PC-9 (cell line): Measurements from ENCODE around the gene ATAD3C.

Experiments
- EZH2 ChIP-seq: fragments of 200-600 bp; sonication (generic); IDR thresholded peaks from 2 replicates; pipeline ENCODE4 v1.8.0; 2017; ENCODE audit warnings: antibody characterized with exemption, low read depth
- TF ChIP-seq, protein P1 (sequence below): fragments of 200-600 bp; sonication (generic); conservative IDR thresholded peaks from 2 replicates; pipeline ENCODE4 v1.6.1; 2017; ENCODE audit warnings: mixed run types, antibody characterized with exemption, mild to moderate bottlenecking, moderate library complexity

DNA sequence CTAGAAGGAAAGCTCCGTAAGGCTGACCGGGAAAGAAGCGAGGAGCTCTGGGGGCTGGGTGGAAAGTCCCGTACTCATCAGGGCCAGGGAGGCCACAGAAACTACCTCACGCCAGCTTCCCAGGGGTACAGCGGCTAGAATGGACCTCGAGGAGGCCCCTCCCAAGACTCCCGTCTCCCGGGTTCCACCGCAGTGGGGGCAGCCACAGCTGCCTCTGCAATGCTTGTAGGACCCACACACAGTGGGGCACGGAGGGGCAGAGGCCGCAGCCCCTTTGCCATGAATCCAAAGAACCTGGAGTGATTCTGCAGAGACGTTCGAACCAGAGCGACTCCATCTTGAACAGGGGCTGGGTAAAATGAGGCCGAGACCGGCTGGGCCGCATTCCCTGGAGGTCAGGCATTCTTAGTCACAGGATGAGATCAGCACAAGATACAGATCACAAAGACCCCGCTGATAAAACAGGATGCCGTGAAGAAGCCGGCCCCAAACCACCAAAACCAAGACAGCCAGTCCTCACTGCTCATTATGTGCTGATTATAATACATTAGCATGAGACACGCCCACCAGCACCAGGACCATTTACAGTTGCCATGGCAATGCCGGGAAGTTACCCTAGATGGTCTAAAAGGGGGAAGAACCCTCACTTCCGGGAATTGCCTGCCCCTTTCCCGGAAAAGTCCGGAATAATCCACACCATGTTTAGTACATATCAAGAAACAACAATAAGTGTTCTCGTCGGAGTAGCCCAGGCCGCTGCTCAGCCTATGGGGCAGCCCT lies 26.8 kb upstream of the ATAD3C start:
- TF ChIP-seq, protein P1, sequence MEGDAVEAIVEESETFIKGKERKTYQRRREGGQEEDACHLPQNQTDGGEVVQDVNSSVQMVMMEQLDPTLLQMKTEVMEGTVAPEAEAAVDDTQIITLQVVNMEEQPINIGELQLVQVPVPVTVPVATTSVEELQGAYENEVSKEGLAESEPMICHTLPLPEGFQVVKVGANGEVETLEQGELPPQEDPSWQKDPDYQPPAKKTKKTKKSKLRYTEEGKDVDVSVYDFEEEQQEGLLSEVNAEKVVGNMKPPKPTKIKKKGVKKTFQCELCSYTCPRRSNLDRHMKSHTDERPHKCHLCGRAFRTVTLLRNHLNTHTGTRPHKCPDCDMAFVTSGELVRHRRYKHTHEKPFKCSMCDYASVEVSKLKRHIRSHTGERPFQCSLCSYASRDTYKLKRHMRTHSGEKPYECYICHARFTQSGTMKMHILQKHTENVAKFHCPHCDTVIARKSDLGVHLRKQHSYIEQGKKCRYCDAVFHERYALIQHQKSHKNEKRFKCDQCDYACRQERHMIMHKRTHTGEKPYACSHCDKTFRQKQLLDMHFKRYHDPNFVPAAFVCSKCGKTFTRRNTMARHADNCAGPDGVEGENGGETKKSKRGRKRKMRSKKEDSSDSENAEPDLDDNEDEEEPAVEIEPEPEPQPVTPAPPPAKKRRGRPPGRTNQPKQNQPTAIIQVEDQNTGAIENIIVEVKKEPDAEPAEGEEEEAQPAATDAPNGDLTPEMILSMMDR, result no peak
- no peak for TF ChIP-seq EZH2
